ENCODE measurements around the gene THRAP3. TPM values are rescaled to one million over a fixed set of nuclear protein-coding genes. Genes with fewer than 3 reads are reported as not detected.
"Not testable (repeated sequence)": the region's sequence is repeated elsewhere in the genome, so short reads cannot be mapped to it uniquely, and the experiment has no call there.

THRAP3 gene
- total RNA-seq, 4 donors from 2014 or later, result 64.1 to 102 (median 76.9) TPM

GRCh38 chr1:36212782-36213181, 11.5 kb upstream of the THRAP3 start:
- DNase-seq (ENCODE audit: low spot score in 2 of 2), result no peak
- whole genome bisulfite sequencing, 2 donors, result 78 to 83% methylated on average over 2 of the region's 2 CpGs
- intact Hi-C loops (cut with DNase I; ENCODE audit: low total_unique reads), result no loop called here

GRCh38 chr1:36217670-36218069, 6.6 kb upstream of the THRAP3 start:
- no peak overlapping the region for H3K4me3 ChIP-seq (ENCODE audit: low read depth, poor library complexity, severe bottlenecking)
- WGBS, 2 donors, result 39 to 45% methylated on average over 2 of the region's 2 CpGs
- TF ChIP-seq CTCF (IDR thresholded peaks at IDR 0.05), result no peak
- no peak for TF ChIP-seq POLR2A (IDR thresholded peaks at IDR 0.05)
- intact Hi-C loops (cut with DNase I; ENCODE audit: low total_unique reads), result no loop called here
- no peak for DNase-seq (ENCODE audit: low spot score in 2 of 2)

More at GRCh38 chr1:36212782-36213181, 11.5 kb upstream of the THRAP3 start:
- TF ChIP-seq POLR2A (IDR thresholded peaks at IDR 0.05), result no peak
- H3K4me3 ChIP-seq (ENCODE audit: low read depth, poor library complexity, severe bottlenecking), result no peak overlapping the region

- H3K4me3 ChIP-seq (ENCODE audit: low read depth, poor library complexity, severe bottlenecking); intact Hi-C loops (cut with DNase I; ENCODE audit: low total_unique reads): not testable (repeated sequence)
- DNase-seq (ENCODE audit: low spot score in 2 of 2), result peak in 1 of 2 donors; percentile 79
- WGBS, 2 donors, result 91 to 93% methylated on average over 7 of the region's 7 CpGs
Measured at GRCh38 chr1:36221901-36222300, 2.3 kb upstream of the THRAP3 start.

- WGBS, 2 donors, result 82 to 84% methylated on average over 33 of the region's 33 CpGs
- no peak overlapping the region for H3K4me3 ChIP-seq (ENCODE audit: low read depth, poor library complexity, severe bottlenecking)
- intact Hi-C loops (cut with DNase I; ENCODE audit: low total_unique reads), result no loop called here
- TF ChIP-seq POLR2A (IDR thresholded peaks at IDR 0.05) (no peak), CTCF (IDR thresholded peaks at IDR 0.05) (no peak)
- peak in 1 of 2 donors; percentile 84 for DNase-seq (ENCODE audit: low spot score in 2 of 2)
Measured at GRCh38 chr1:36222481-36223380, 1.5 kb upstream of the THRAP3 start.

GRCh38 chr1:36223381-36223995, 755 bp upstream of the THRAP3 start:
- TF ChIP-seq CTCF (IDR thresholded peaks at IDR 0.05) (no peak), POLR2A (IDR thresholded peaks at IDR 0.05) (no peak)
- 1% methylated on average over 16 of the region's 16 CpGs for WGBS, 2 donors
- DNase-seq (ENCODE audit: low spot score in 2 of 2), result no peak
- intact Hi-C loops (cut with DNase I; ENCODE audit: low total_unique reads), result no loop called here
- H3K4me3 ChIP-seq (ENCODE audit: low read depth, poor library complexity, severe bottlenecking), result peak overlapping the region; percentile 59

- 1% methylated on average over 29 of the region's 29 CpGs for WGBS, 2 donors
- H3K4me3 ChIP-seq (ENCODE audit: low read depth, poor library complexity, severe bottlenecking), result peak overlapping the region; percentile 57
- intact Hi-C loops (cut with DNase I; ENCODE audit: low total_unique reads), result no loop called here
- TF ChIP-seq CTCF (IDR thresholded peaks at IDR 0.05) (no peak), POLR2A (IDR thresholded peaks at IDR 0.05) (no peak)
- peak; percentile 80 to 95 for DNase-seq (ENCODE audit: low spot score in 2 of 2)
Measured at GRCh38 chr1:36224537-36225282, 467 bp downstream of the THRAP3 start.

Data from lower leg skin (tissue), 4 donors.